Measurements from ENCODE around the gene PLXDC2. TPM values are rescaled to one million over a fixed set of nuclear protein-coding genes. Genes with fewer than 3 reads are reported as not detected.
A peak's percentile ranks its signal among the peaks of the same experiment; 100 is the strongest.

Gene PLXDC2
- polyA plus RNA-seq, 1 of the 3 experiments (the other 2 are of a cell fraction): 2.5 TPM

DNA sequence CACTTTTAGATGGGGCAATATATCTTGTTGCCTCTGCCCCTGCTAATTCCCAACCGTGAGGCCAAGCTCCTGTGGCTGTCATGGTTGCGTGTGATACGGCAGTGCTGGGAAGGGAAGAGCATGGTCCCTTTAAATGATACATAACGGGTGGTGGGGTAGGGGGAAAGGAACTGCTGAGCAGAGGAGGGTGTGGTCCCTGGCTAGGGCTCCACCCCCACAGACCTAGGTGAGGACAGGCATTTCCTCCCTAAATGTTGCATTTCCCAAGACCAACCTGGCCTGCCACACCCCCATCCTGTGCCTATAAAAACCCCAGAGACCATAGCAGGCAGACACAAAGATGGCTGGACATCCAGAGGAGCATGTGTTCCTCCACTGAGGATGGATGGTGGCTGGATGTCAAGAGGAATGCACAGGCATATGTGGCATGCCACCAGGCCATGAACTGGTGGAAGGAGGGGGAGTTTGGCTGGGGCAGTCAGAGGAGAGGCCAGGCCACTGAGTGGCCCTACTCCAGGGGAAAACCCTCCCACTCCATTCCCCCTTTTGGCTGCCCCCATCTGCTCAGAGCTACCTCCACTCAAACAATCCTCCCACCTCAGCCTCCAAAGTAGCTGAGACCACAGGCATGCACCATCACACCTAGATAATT lies 104.0 kb downstream of the PLXDC2 start (continued):
- TF ChIP-seq, protein P1, sequence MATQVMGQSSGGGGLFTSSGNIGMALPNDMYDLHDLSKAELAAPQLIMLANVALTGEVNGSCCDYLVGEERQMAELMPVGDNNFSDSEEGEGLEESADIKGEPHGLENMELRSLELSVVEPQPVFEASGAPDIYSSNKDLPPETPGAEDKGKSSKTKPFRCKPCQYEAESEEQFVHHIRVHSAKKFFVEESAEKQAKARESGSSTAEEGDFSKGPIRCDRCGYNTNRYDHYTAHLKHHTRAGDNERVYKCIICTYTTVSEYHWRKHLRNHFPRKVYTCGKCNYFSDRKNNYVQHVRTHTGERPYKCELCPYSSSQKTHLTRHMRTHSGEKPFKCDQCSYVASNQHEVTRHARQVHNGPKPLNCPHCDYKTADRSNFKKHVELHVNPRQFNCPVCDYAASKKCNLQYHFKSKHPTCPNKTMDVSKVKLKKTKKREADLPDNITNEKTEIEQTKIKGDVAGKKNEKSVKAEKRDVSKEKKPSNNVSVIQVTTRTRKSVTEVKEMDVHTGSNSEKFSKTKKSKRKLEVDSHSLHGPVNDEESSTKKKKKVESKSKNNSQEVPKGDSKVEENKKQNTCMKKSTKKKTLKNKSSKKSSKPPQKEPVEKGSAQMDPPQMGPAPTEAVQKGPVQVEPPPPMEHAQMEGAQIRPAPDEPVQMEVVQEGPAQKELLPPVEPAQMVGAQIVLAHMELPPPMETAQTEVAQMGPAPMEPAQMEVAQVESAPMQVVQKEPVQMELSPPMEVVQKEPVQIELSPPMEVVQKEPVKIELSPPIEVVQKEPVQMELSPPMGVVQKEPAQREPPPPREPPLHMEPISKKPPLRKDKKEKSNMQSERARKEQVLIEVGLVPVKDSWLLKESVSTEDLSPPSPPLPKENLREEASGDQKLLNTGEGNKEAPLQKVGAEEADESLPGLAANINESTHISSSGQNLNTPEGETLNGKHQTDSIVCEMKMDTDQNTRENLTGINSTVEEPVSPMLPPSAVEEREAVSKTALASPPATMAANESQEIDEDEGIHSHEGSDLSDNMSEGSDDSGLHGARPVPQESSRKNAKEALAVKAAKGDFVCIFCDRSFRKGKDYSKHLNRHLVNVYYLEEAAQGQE (IDR thresholded peaks at IDR 0.05; ENCODE audit: low read depth, low read length): no peak
- TF ChIP-seq ELF1 (IDR thresholded peaks at IDR 0.05): no peak
- TF ChIP-seq, protein P2, sequence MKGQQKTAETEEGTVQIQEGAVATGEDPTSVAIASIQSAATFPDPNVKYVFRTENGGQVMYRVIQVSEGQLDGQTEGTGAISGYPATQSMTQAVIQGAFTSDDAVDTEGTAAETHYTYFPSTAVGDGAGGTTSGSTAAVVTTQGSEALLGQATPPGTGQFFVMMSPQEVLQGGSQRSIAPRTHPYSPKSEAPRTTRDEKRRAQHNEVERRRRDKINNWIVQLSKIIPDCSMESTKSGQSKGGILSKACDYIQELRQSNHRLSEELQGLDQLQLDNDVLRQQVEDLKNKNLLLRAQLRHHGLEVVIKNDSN (IDR thresholded peaks at IDR 0.05; ENCODE audit: borderline replicate concordance, low read depth): no peak

DNA sequence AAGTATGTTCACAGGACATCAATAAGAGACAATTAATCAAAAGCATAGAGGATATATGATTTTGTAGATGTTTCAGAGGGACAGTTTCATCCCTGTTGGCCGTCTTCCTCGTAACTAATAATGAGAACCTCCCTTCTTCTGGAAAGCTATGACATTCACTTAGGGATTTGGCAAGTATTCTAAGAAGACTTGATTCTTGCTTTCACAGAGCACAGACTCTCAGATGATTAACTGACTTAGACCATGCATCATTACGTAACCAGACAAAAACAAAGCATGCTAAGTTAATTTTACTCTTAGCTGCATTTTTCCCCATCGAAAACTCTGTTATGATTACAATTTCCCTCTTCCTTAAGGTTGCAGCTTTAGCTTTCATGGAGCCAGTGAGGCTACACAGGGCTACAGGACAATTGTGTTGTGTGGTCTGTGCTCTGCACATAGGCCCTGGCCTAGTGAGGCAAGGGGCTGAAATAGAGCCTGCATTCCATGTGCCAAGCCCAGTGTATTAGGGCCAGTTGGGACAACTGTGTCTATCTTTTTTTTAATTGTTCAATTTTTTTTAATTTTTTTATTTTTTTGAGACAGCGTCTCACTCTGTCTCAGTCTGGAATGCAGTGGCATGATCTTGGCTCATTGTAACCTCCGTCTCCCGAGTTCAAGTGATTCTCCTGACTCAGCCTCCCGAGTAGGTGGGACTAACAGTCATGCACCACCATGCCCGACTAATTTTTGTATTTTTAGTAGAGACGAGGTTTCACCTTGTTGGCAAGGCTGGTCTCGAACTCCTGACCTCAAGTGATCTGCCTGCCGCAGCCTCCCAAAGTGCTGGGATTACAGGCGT lies 105.3 kb downstream of the PLXDC2 start:
- H3K4me3 ChIP-seq (ENCODE audit: low read depth in 2 of 2, low read length in 1 of 2): peak overlapping the region in 1 of 2 experiments; percentile 34; a peak in 1 of 4 replicates
- TF ChIP-seq RXRA (IDR thresholded peaks at IDR 0.05; ENCODE audit: borderline replicate concordance, low read depth): no peak
- no peak for TF ChIP-seq EP300 (IDR thresholded peaks at IDR 0.05; ENCODE audit: borderline replicate concordance in 1 of 2, low read depth in 1 of 2, low read length in 1 of 2)
- peak; percentile 13; the same call in 1 of the 2 replicates for TF ChIP-seq NFIC (IDR thresholded peaks at IDR 0.05; ENCODE audit: borderline replicate concordance)
- no peak for TF ChIP-seq EZH2phosphoT487 (IDR thresholded peaks at IDR 0.05; ENCODE audit: borderline replicate concordance, low read depth)
- TF ChIP-seq SIN3A (IDR thresholded peaks at IDR 0.05; ENCODE audit: borderline replicate concordance, low read depth, low read length): no peak
- TF ChIP-seq, protein P3, sequence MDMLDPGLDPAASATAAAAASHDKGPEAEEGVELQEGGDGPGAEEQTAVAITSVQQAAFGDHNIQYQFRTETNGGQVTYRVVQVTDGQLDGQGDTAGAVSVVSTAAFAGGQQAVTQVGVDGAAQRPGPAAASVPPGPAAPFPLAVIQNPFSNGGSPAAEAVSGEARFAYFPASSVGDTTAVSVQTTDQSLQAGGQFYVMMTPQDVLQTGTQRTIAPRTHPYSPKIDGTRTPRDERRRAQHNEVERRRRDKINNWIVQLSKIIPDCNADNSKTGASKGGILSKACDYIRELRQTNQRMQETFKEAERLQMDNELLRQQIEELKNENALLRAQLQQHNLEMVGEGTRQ (IDR thresholded peaks at IDR 0.05; ENCODE audit: borderline replicate concordance, low read depth, low read length): no peak
- TF ChIP-seq, protein P4, sequence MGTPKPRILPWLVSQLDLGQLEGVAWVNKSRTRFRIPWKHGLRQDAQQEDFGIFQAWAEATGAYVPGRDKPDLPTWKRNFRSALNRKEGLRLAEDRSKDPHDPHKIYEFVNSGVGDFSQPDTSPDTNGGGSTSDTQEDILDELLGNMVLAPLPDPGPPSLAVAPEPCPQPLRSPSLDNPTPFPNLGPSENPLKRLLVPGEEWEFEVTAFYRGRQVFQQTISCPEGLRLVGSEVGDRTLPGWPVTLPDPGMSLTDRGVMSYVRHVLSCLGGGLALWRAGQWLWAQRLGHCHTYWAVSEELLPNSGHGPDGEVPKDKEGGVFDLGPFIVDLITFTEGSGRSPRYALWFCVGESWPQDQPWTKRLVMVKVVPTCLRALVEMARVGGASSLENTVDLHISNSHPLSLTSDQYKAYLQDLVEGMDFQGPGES (IDR thresholded peaks at IDR 0.05; ENCODE audit: low read depth, low read length): no peak
- TF ChIP-seq YY1 (IDR thresholded peaks at IDR 0.05; ENCODE audit: low read depth): no peak
- POLR2A ChIA-PET: no interaction called here

More for the DNA sequence above, 105.3 kb downstream of the PLXDC2 start:
- Histone ChIP-seq H3K4me1 (ENCODE audit: control insufficient read depth in 1 of 2, insufficient read depth in 2 of 2, low read depth in 1 of 2, low read length in 1 of 2) (peaks cover 2 to 45% of the 10 kb centered on the region in 2 experiments), H3K36me3 (replicated peaks in 1 of 2; ENCODE audit: control insufficient read depth in 1 of 2, insufficient read depth in 2 of 2, low read length in 1 of 2) (no peaks in the 10 kb centered on the region), H3F3A (replicated peaks; ENCODE audit: insufficient read depth) (peaks cover 26% of the 10 kb centered on the region), H2AFZ (ENCODE audit: low read depth) (peak overlapping the region; percentile 61; the same call in 1 of the 2 replicates), H3K27me3 (ENCODE audit: insufficient read depth) (no peaks in the 10 kb centered on the region), H4K20me1 (ENCODE audit: insufficient read depth) (no peaks in the 10 kb centered on the region), H3K9me3 (no peaks in the 10 kb centered on the region), H3K4me2 (peak overlapping the region; percentile 59), H3K9ac (peak overlapping the region; percentile 36; the same call in 1 of the 2 replicates), H3K79me2 (ENCODE audit: insufficient read depth) (no peaks in the 10 kb centered on the region), H3K9me2 (no peaks in the 10 kb centered on the region), H3K27ac (ENCODE audit: low read depth in 2 of 2, low read length in 1 of 2) (peak overlapping the region; percentile 84 to 90)
- CTCF ChIA-PET: interaction anchor here (0.9 kb wide), 1 partner anchor 50 kb away, joined by 3 read pairs; no protein-coding TSS in a partner anchor
- DNase-seq: no peak
- 54% methylated on average over 13 of the region's 13 CpGs for WGBS (ENCODE audit: low lambda C conversion rate)

All from SK-N-SH (cell line).